Cardiac muscle cell (in vitro differentiated cells and primary cell): ENCODE data around the gene HIGD1B. TPM values are rescaled to one million over a fixed set of nuclear protein-coding genes. Genes with fewer than 3 reads are reported as not detected.

Experiments used
- DNase-seq, 2 donors: peaks; one replicate each; pipeline versions ENCODE4 v3.0.0 to v3.0.0-alpha.2; 2010 to 2017; ENCODE audit warnings: low read depth in 1 of 2, low spot score in 1 of 2
- H3K27ac ChIP-seq: fragments of 200-600 bp; sonication (generic); 2 replicates; pipeline ENCODE4 v1.5.1; 2016
- H3K27me3 ChIP-seq: fragments of 200-600 bp; sonication (generic); 2 replicates; pipeline ENCODE4 v1.6.0; 2016; ENCODE audit warnings: control low read depth
- H3K36me3 ChIP-seq: fragments of 200-600 bp; sonication (generic); 2 replicates; pipeline ENCODE4 v1.5.1; 2016; ENCODE audit warnings: control low read depth
- H3K4me1 ChIP-seq: fragments of 200-600 bp; sonication (generic); 2 replicates; pipeline ENCODE4 v1.8.1; 2017; ENCODE audit warnings: low read depth, mild to moderate bottlenecking, mixed run types
- H3K4me3 ChIP-seq: fragments of 200-600 bp; sonication (generic); 2 replicates; pipeline ENCODE4 v1.5.1; 2016; ENCODE audit warnings: mild to moderate bottlenecking
- H3K9me3 ChIP-seq: fragments of 200-600 bp; sonication (generic); 2 replicates; pipeline ENCODE4 v1.5.1; 2017; ENCODE audit warnings: low read depth, mild to moderate bottlenecking, control low read depth
- CTCF ChIP-seq: IDR thresholded peaks from 2 replicates; pipeline ENCODE4 v1.5.1; 2012; ENCODE audit warnings: low read depth, mild to moderate bottlenecking, low read length
- polyA plus RNA-seq: library from polyadenylated mRNA; unstranded; fragments of >200 nt; fragmentation: Nextera tagmentation; extraction: Ambion mirVana; gene quantifications from 2 replicates; pipeline ENCODE4 v1.2.1, GENCODE V29; 2016
- total RNA-seq: library from RNA; depleted of rRNA; stranded (reverse); fragments of >200 nt; gene quantifications from 2 replicates; pipeline ENCODE4 v1.2.3, GENCODE V29; 2016

Gene HIGD1B
- total and polyA plus RNA-seq, 2 experiments from 2014 or later: 0.55 TPM; not detected in 1

DNA sequence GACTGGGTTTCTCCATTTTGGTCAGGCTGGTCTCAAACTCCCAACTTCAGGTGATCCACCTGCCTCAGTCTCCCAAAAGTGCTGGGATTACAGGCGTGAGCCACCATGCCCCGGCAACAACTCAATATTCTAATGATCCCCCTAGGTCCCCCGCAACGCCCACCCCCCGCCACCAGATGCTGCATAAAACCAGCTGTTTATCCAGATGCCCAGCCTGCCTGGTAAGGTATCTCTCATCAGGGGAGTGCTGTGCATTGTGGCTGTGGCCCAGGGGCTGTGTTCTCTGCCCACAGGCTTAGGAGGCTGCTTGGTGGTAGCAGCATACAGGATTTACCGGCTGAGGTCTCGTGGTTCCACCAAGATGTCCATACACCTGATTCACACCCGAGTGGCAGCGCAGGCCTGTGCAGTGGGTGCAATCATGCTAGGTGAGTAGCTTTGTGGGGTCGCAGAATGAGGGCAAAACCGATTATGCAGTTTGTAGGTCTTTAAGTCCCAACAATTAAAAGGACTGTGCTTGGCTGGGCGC is 1.3 kb downstream of the HIGD1B start:
- no peak overlapping the region for H3K4me3 ChIP-seq
- no peak for TF ChIP-seq CTCF
- H3K4me1 ChIP-seq: peaks cover 7% of the 10 kb centered on the region
- peak overlapping the region; percentile 23 for H3K27ac ChIP-seq
- no peaks in the 10 kb centered on the region for H3K9me3 ChIP-seq
- peaks cover 21% of the 10 kb centered on the region for H3K36me3 ChIP-seq
- no peaks in the 10 kb centered on the region for H3K27me3 ChIP-seq
- DNase-seq: no peak

GRCh38 chr17:44850025-44850424 is 2.3 kb downstream of the HIGD1B start:
- no peak for DNase-seq
- H3K4me1 ChIP-seq: no peaks in the 10 kb centered on the region
- no peak overlapping the region for H3K4me3 ChIP-seq
- H3K36me3 ChIP-seq: peaks cover 30% of the 10 kb centered on the region
- H3K27me3 ChIP-seq: no peaks in the 10 kb centered on the region
- TF ChIP-seq CTCF: no peak
- peak overlapping the region; percentile 51 for H3K27ac ChIP-seq
- no peaks in the 10 kb centered on the region for H3K9me3 ChIP-seq

GRCh38 chr17:44850612-44851011 is 2.9 kb downstream of the HIGD1B start:
- no peak for TF ChIP-seq CTCF
- no peak for DNase-seq
- peaks cover 32% of the 10 kb centered on the region for H3K36me3 ChIP-seq
- no peaks in the 10 kb centered on the region for H3K27me3 ChIP-seq
- no peaks in the 10 kb centered on the region for H3K4me1 ChIP-seq
- H3K4me3 ChIP-seq: no peak overlapping the region
- no peaks in the 10 kb centered on the region for H3K9me3 ChIP-seq
- H3K27ac ChIP-seq: no peak overlapping the region

DNA sequence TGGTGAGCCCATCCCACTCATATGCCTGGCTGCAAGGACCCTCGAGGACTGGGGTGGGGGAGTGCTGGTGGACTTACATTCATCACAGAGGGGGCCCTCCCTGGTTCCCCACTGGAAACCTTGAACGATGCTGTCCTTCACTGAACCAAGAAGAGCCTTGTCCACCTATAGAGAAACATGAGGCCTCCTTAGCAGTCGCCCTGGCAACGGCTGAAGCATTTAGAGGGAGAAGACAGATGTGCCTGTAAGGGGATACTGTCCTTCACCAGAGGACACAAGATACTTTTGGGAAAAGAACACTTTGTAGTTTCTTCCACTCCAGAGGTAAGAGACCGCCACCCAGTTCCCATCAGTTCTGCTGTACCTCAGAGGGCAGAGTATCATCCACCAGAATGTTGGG is 6.5 kb downstream of the HIGD1B start:
- TF ChIP-seq CTCF: no peak
- no peak overlapping the region for H3K27ac ChIP-seq
- H3K9me3 ChIP-seq: no peaks in the 10 kb centered on the region
- H3K4me3 ChIP-seq: no peak overlapping the region
- peaks cover 48% of the 10 kb centered on the region for H3K36me3 ChIP-seq
- no peaks in the 10 kb centered on the region for H3K4me1 ChIP-seq
- no peaks in the 10 kb centered on the region for H3K27me3 ChIP-seq
- DNase-seq: no peak

DNA sequence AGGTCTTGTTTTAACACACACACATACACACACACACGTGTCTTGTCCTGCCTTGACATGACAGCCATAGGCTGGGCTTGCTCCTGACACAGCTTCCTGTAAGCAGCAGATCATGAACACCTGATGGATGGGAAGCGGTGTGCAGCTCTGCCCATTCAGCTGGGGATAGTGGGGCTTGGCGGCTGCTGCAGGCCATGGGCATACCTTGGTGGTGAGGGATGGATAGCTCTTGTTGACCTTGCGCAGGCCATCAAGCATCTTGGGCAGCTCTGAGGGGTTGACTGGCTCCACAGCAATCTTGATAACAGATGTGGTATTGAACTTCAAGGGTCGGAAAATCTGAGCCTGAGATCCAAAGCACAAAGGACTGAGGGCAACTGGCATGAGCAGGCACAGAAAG is 12.0 kb downstream of the HIGD1B start:
- no peak for TF ChIP-seq CTCF
- DNase-seq: no peak
- H3K4me1 ChIP-seq: no peaks in the 10 kb centered on the region
- H3K27ac ChIP-seq: no peak overlapping the region
- no peaks in the 10 kb centered on the region for H3K27me3 ChIP-seq
- peaks cover 61% of the 10 kb centered on the region for H3K36me3 ChIP-seq
- H3K4me3 ChIP-seq: no peak overlapping the region
- H3K9me3 ChIP-seq: no peaks in the 10 kb centered on the region
